ENCODE data around the gene SULT1C2. TPM values are rescaled to one million over a fixed set of nuclear protein-coding genes. Genes with fewer than 3 reads are reported as not detected.
"Not testable (repeated sequence)": the region's sequence is repeated elsewhere in the genome, so short reads cannot be mapped to it uniquely, and the experiment has no call there.

The SULT1C2 gene
- total RNA-seq, 2 experiments from 2014 or later, result not detected

GRCh38 chr2:108271691-108272253, 16.9 kb upstream of the SULT1C2 start:
- Mint-ChIP-seq H3K36me3 (no peaks in the 10 kb centered on the region), H3K27ac (no peak overlapping the region), H3K4me3 (no peak overlapping the region), H3K9me3 (no peaks in the 10 kb centered on the region), H3K27me3 (no peaks in the 10 kb centered on the region), H3K4me1 (no peaks in the 10 kb centered on the region)
- no peak for DNase-seq

GRCh38 chr2:108278631-108279030, 10.1 kb upstream of the SULT1C2 start:
- Mint-ChIP-seq H3K27ac (no peak overlapping the region), H3K27me3 (peaks cover 5% of the 10 kb centered on the region), H3K36me3 (no peaks in the 10 kb centered on the region), H3K4me1 (no peaks in the 10 kb centered on the region), H3K4me3 (no peak overlapping the region), H3K9me3 (peaks cover 6% of the 10 kb centered on the region)
- DNase-seq, result no peak

- Mint-ChIP-seq H3K27ac (no peak overlapping the region), H3K4me1 (no peaks in the 10 kb centered on the region), H3K36me3 (no peaks in the 10 kb centered on the region), H3K27me3 (peaks cover 5% of the 10 kb centered on the region), H3K4me3 (no peak overlapping the region), H3K9me3 (peaks cover 8% of the 10 kb centered on the region)
- no peak for DNase-seq
These were observed 9.2 kb upstream of the SULT1C2 start for GRCh38 chr2:108279468-108279867.

- no peaks in the 10 kb centered on the region for H3K4me1 Mint-ChIP-seq
- no peak overlapping the region for H3K27ac Mint-ChIP-seq
- H3K4me3 Mint-ChIP-seq, result no peak overlapping the region
- peaks cover 5% of the 10 kb centered on the region for H3K27me3 Mint-ChIP-seq
- no peak for DNase-seq
- no peaks in the 10 kb centered on the region for H3K36me3 Mint-ChIP-seq
- peaks cover 11% of the 10 kb centered on the region for H3K9me3 Mint-ChIP-seq
These were observed 8.2 kb upstream of the SULT1C2 start for GRCh38 chr2:108280466-108280865.

- H3K4me1 Mint-ChIP-seq, H3K27me3 Mint-ChIP-seq, H3K36me3 Mint-ChIP-seq, DNase-seq, H3K4me3 Mint-ChIP-seq, H3K27ac Mint-ChIP-seq: not testable (repeated sequence)
- peaks cover 11% of the 10 kb centered on the region for H3K9me3 Mint-ChIP-seq
These were observed 4.1 kb upstream of the SULT1C2 start for GRCh38 chr2:108284566-108284965.

- Mint-ChIP-seq H3K9me3 (peaks cover 13% of the 10 kb centered on the region), H3K4me1 (no peaks in the 10 kb centered on the region), H3K36me3 (no peaks in the 10 kb centered on the region), H3K27me3 (peaks cover 3% of the 10 kb centered on the region), H3K27ac (no peak overlapping the region), H3K4me3 (no peak overlapping the region)
- DNase-seq, result no peak
These were observed 3.1 kb upstream of the SULT1C2 start for GRCh38 chr2:108285616-108286015.

GRCh38 chr2:108287169-108287568, 1.5 kb upstream of the SULT1C2 start:
- no peak for DNase-seq
- H3K36me3 Mint-ChIP-seq, result no peaks in the 10 kb centered on the region
- no peaks in the 10 kb centered on the region for H3K4me1 Mint-ChIP-seq
- H3K27ac Mint-ChIP-seq, result no peak overlapping the region
- H3K4me3 Mint-ChIP-seq, result no peak overlapping the region
- H3K9me3 Mint-ChIP-seq, result peaks cover 13% of the 10 kb centered on the region
- peaks cover 3% of the 10 kb centered on the region for H3K27me3 Mint-ChIP-seq

GRCh38 chr2:108293850-108294249, 5.2 kb downstream of the SULT1C2 start:
- peaks cover 2% of the 10 kb centered on the region for H3K9me3 Mint-ChIP-seq
- no peaks in the 10 kb centered on the region for H3K27me3 Mint-ChIP-seq
- no peak for DNase-seq
- no peak overlapping the region for H3K27ac Mint-ChIP-seq
- no peaks in the 10 kb centered on the region for H3K36me3 Mint-ChIP-seq
- H3K4me3 Mint-ChIP-seq, result no peak overlapping the region
- H3K4me1 Mint-ChIP-seq, result no peaks in the 10 kb centered on the region

GRCh38 chr2:108297436-108298141, 8.9 kb downstream of the SULT1C2 start:
- no peak for DNase-seq
- Mint-ChIP-seq H3K36me3 (no peaks in the 10 kb centered on the region), H3K27ac (no peak overlapping the region)

GRCh38 chr2:108301558-108301957, 12.9 kb downstream of the SULT1C2 start:
- Mint-ChIP-seq H3K4me1 (peaks cover 5% of the 10 kb centered on the region), H3K4me3 (no peak overlapping the region), H3K27me3 (no peaks in the 10 kb centered on the region), H3K27ac (no peak overlapping the region), H3K36me3 (no peaks in the 10 kb centered on the region), H3K9me3 (no peaks in the 10 kb centered on the region)
- DNase-seq, result no peak

More at GRCh38 chr2:108297436-108298141, 8.9 kb downstream of the SULT1C2 start:
- H3K4me1 Mint-ChIP-seq, result no peaks in the 10 kb centered on the region
- H3K9me3 Mint-ChIP-seq, result no peaks in the 10 kb centered on the region
- no peaks in the 10 kb centered on the region for H3K27me3 Mint-ChIP-seq
- no peak overlapping the region for H3K4me3 Mint-ChIP-seq

- Mint-ChIP-seq H3K36me3 (no peaks in the 10 kb centered on the region), H3K27ac (no peak overlapping the region), H3K4me3 (no peak overlapping the region), H3K27me3 (peaks cover 4% of the 10 kb centered on the region), H3K9me3 (no peaks in the 10 kb centered on the region), H3K4me1 (peaks cover 5% of the 10 kb centered on the region)
- no peak for DNase-seq
These were observed 16.3 kb downstream of the SULT1C2 start for GRCh38 chr2:108304975-108305374.

- DNase-seq, result no peak
- no peak overlapping the region for H3K4me3 Mint-ChIP-seq
- H3K9me3 Mint-ChIP-seq, result no peaks in the 10 kb centered on the region
- no peaks in the 10 kb centered on the region for H3K36me3 Mint-ChIP-seq
- H3K27me3 Mint-ChIP-seq, result peaks cover 4% of the 10 kb centered on the region
- H3K4me1 Mint-ChIP-seq, result peaks cover 5% of the 10 kb centered on the region
- no peak overlapping the region for H3K27ac Mint-ChIP-seq
These were observed 17.2 kb downstream of the SULT1C2 start for GRCh38 chr2:108305901-108306300.

GRCh38 chr2:108309903-108310302, 21.2 kb downstream of the SULT1C2 start:
- Mint-ChIP-seq H3K4me1 (peaks cover 5% of the 10 kb centered on the region), H3K9me3 (no peaks in the 10 kb centered on the region), H3K36me3 (no peaks in the 10 kb centered on the region), H3K27ac (no peak overlapping the region), H3K4me3 (no peak overlapping the region), H3K27me3 (peaks cover 4% of the 10 kb centered on the region)
- no peak for DNase-seq

- no peaks in the 10 kb centered on the region for H3K36me3 Mint-ChIP-seq
- no peaks in the 10 kb centered on the region for H3K27me3 Mint-ChIP-seq
- DNase-seq, result no peak
- H3K4me3 Mint-ChIP-seq, result no peak overlapping the region
- H3K4me1 Mint-ChIP-seq, result no peaks in the 10 kb centered on the region
- no peak overlapping the region for H3K27ac Mint-ChIP-seq
- no peaks in the 10 kb centered on the region for H3K9me3 Mint-ChIP-seq
These were observed 26.0 kb downstream of the SULT1C2 start for GRCh38 chr2:108314586-108315296.

GRCh38 chr2:108315444-108315934, 26.8 kb downstream of the SULT1C2 start:
- Mint-ChIP-seq H3K27ac (no peak overlapping the region), H3K27me3 (no peaks in the 10 kb centered on the region), H3K4me1 (no peaks in the 10 kb centered on the region), H3K4me3 (no peak overlapping the region), H3K9me3 (no peaks in the 10 kb centered on the region), H3K36me3 (no peaks in the 10 kb centered on the region)
- no peak for DNase-seq
